Kidney (tissue), 14 donors: ENCODE data around the gene VTI1B. TPM values are rescaled to one million over a fixed set of nuclear protein-coding genes. Genes with fewer than 3 reads are reported as not detected.

Source experiments
- DNase-seq, 5 donors: peaks; one replicate each; pipeline ENCODE4 v3.0.0-alpha.2; 2013 to 2020
- FAIRE-seq: peaks from 2 replicates; lab custom pipeline; 2012; peaks lifted over from hg19 to GRCh38; lab: Jason Lieb, UNC
- H3K27ac ChIP-seq, 2 donors: one replicate each; pipeline ENCODE4 v1.7.0; 2013; ENCODE audit warnings: low read depth in 2 of 2, low read length in 2 of 2, inconsistent platforms in 1 of 2
- H3K27me3 ChIP-seq: one replicate; pipeline ENCODE4 v1.7.1; 2013; ENCODE audit warnings: low read length, inconsistent platforms; ENCODE audit not compliant: control insufficient read depth, insufficient read depth
- H3K36me3 ChIP-seq, 3 donors: one replicate each; pipeline versions ENCODE4 v1.7.0 to v1.7.1; 2013; ENCODE audit warnings: low read length in 3 of 3, control low read depth in 1 of 3, inconsistent platforms in 1 of 3; ENCODE audit not compliant: insufficient read depth in 3 of 3, control insufficient read depth in 2 of 3
- H3K4me1 ChIP-seq, 3 donors: one replicate each; pipeline versions ENCODE4 v1.7.0 to v1.7.1; 2013; ENCODE audit warnings: low read length in 3 of 3, inconsistent platforms in 1 of 3, low read depth in 1 of 3; ENCODE audit not compliant: control insufficient read depth in 2 of 3, insufficient read depth in 2 of 3
- H3K4me3 ChIP-seq, 3 donors: one replicate each; pipeline versions ENCODE4 v1.7.0 to v1.8.1; 2013; ENCODE audit warnings: low read length in 3 of 3, control low read depth in 1 of 3, inconsistent platforms in 1 of 3
- H3K9ac ChIP-seq, 3 donors: one replicate each; pipeline versions ENCODE4 v1.7.0 to v1.7.1; 2013; ENCODE audit warnings: low read length in 3 of 3, control low read depth in 1 of 3, inconsistent platforms in 1 of 3
- H3K9me3 ChIP-seq, 3 donors: one replicate each; pipeline versions ENCODE4 v1.7.0 to v1.7.1; 2013; ENCODE audit warnings: low read length in 3 of 3, control low read depth in 1 of 3, inconsistent platforms in 1 of 3; ENCODE audit not compliant: control insufficient read depth in 2 of 3, insufficient read depth in 1 of 3
- CTCF ChIP-seq: IDR thresholded peaks from 3 replicates; pipeline ENCODE4 v1.5.1; 2012; ENCODE audit warnings: mild to moderate bottlenecking, moderate library complexity, borderline replicate concordance; ENCODE audit not compliant: insufficient read depth; ENCODE audit errors: extremely low read depth
- intact Hi-C: fragments of 100-400 bp; cut with DNase I; formaldehyde crosslinking; loops from one replicate; pipeline ENCODE4 v1.11.1; 2022
- polyA plus RNA-seq: library from polyadenylated mRNA; stranded (reverse); fragments of 350-450 nt; fragmentation: Illumina TruSeq; extraction: RNeasy Lipid Tissue Mini Kit (QIAGEN cat#74804); gene quantifications from one replicate; pipeline ENCODE4 v1.2.3, GENCODE V29; 2014; ENCODE audit warnings: low read depth, low replicate concordance; ENCODE audit not compliant: insufficient read depth
- total RNA-seq: library from RNA; stranded (reverse); fragmentation: NEBNext Ultra II Directional; extraction: Animal tissue kit (Norgen Biotek cat#: 25700); gene quantifications from one replicate; pipeline ENCODE4 v1.2.1, GENCODE V29; 2021
- donor health status: control.
- donor health status: control.
- donor health status: control.
- donor health status: control.
- donor health status: control.
- donor health status: DM: yes; HTN: yes; CAD: no.
- donor health status: Normal renal cell carcinoma (clear cell type).

Gene VTI1B
- total and polyA plus RNA-seq, 2 donors from 2014 or later = 110 to 211 TPM

- no peaks in the 10 kb centered on the region for H3K4me1 ChIP-seq
- no peak overlapping the region for H3K9ac ChIP-seq
- no peaks in the 10 kb centered on the region for H3K36me3 ChIP-seq
- H3K4me3 ChIP-seq = no peak overlapping the region
- DNase-seq = no peak
- no peak for FAIRE-seq
- no peak overlapping the region for H3K27ac ChIP-seq
- intact Hi-C loops = loop anchor here (10.0 kb wide), 1 partner anchor 54 kb away; no protein-coding TSS in a partner anchor
- H3K9me3 ChIP-seq = no peaks in the 10 kb centered on the region
- no peak for TF ChIP-seq CTCF
- H3K27me3 ChIP-seq = no peaks in the 10 kb centered on the region
Observed at GRCh38 chr14:67610491-67610890, 63.9 kb downstream of the VTI1B start.

GRCh38 chr14:67609642-67610310, 64.7 kb downstream of the VTI1B start:
- H3K27me3 ChIP-seq = no peaks in the 10 kb centered on the region
- FAIRE-seq (no peak), DNase-seq (no peak)
- no peak overlapping the region for H3K27ac ChIP-seq
- H3K4me1 ChIP-seq = no peaks in the 10 kb centered on the region
- intact Hi-C loops = loop anchor here (10.0 kb wide), 1 partner anchor 55 kb away; no protein-coding TSS in a partner anchor
- H3K9me3 ChIP-seq = no peaks in the 10 kb centered on the region
- TF ChIP-seq CTCF = no peak
- H3K4me3 ChIP-seq = no peak overlapping the region
- H3K36me3 ChIP-seq = no peaks in the 10 kb centered on the region
- no peak overlapping the region for H3K9ac ChIP-seq

- no peak for DNase-seq
- H3K9me3 ChIP-seq = no peaks in the 10 kb centered on the region
- H3K36me3 ChIP-seq = no peaks in the 10 kb centered on the region
- H3K4me1 ChIP-seq = peaks cover 0 to 3% (median 0%) of the 10 kb centered on the region in 3 donors
- no peak overlapping the region for H3K4me3 ChIP-seq
- FAIRE-seq = no peak
- H3K27me3 ChIP-seq = no peaks in the 10 kb centered on the region
- no peak for TF ChIP-seq CTCF
- H3K27ac ChIP-seq = no peak overlapping the region
- intact Hi-C loops = no loop called here
- H3K9ac ChIP-seq = no peak overlapping the region
Observed at GRCh38 chr14:67607646-67608045, 66.8 kb downstream of the VTI1B start.
